DMS153 treated with DMSO at 0.1 percent for 48 hours (cell line): ENCODE measurements around the gene KIFC1.

ENCODE experiments used
- DNase-seq: peaks from one replicate; lab custom pipeline; 2025; ENCODE audit not compliant: unreplicated experiment; lab: John Stamatoyannopoulos, UW

KIFC1 gene

GRCh38 chr6:33410711-33411631 lies 19.3 kb downstream of the KIFC1 start, which contains the start of gene PHF1:
Gene PHF1 (plus strand): TSS chr6:33411014. CDS start chr6:33412264, 1,250 bp downstream.
- DNase-seq = no peak

- DNase-seq = no peak
Observed at GRCh38 chr6:33411632-33412005, 20.0 kb downstream of the KIFC1 start.

GRCh38 chr6:33412140-33413009 lies 20.8 kb downstream of the KIFC1 start:
- no peak for DNase-seq

- no peak for DNase-seq
Observed at GRCh38 chr6:33413241-33414120, 21.9 kb downstream of the KIFC1 start.

GRCh38 chr6:33414592-33415271 lies 23.1 kb downstream of the KIFC1 start:
- DNase-seq = no peak

GRCh38 chr6:33415831-33416230 lies 24.2 kb downstream of the KIFC1 start:
- DNase-seq = no peak

- no peak for DNase-seq
Observed at GRCh38 chr6:33416386-33417127, 24.9 kb downstream of the KIFC1 start.

- no peak for DNase-seq
Observed at GRCh38 chr6:33417128-33417902, 25.7 kb downstream of the KIFC1 start.

- DNase-seq = peak; percentile 98
Observed at GRCh38 chr6:33417903-33418689, 26.5 kb downstream of the KIFC1 start, which contains the start of gene CUTA. Gene CUTA (minus strand): TSS chr6:33418107. CDS start chr6:33418000, 107 bp downstream.

GRCh38 chr6:33418690-33419291 lies 27.2 kb downstream of the KIFC1 start:
- no peak for DNase-seq

- peak; percentile 6 for DNase-seq
Observed at GRCh38 chr6:33419580-33420490, 28.2 kb downstream of the KIFC1 start, which contains the start of gene SYNGAP1. Gene SYNGAP1 (plus strand): TSS chr6:33420065. CDS start chr6:33420265, 200 bp downstream.

GRCh38 chr6:33420491-33421343 lies 29.1 kb downstream of the KIFC1 start:
- DNase-seq = no peak

GRCh38 chr6:33421344-33421643 lies 29.7 kb downstream of the KIFC1 start:
- no peak for DNase-seq

GRCh38 chr6:33423777-33424176 lies 32.2 kb downstream of the KIFC1 start:
- DNase-seq = no peak

GRCh38 chr6:33424855-33425667 lies 33.4 kb downstream of the KIFC1 start:
- no peak for DNase-seq
